ENCODE data around the gene NKTR.

GRCh38 chr3:42588625-42589024 lies 11.9 kb upstream of the NKTR start:
- TF ChIP-seq CTCF (IDR thresholded peaks at IDR 0.05; ENCODE audit: low read length): no peak
- TF ChIP-seq EZH2phosphoT487 (IDR thresholded peaks at IDR 0.05; ENCODE audit: low read length): no peak
- no peak for TF ChIP-seq EZH2 (optimal IDR thresholded peaks at IDR 0.05; ENCODE audit: low read depth, low read length)
